Smooth muscle cell (in vitro differentiated cells): ENCODE data around the gene DGKH. TPM values are rescaled to one million over a fixed set of nuclear protein-coding genes. Genes with fewer than 3 reads are reported as not detected.
"Not testable (repeated sequence)": the region's sequence is repeated elsewhere in the genome, so short reads cannot be mapped to it uniquely, and the experiment has no call there.

ENCODE experiments used
- DNase-seq: peaks from one replicate; lab custom pipeline; 2025; ENCODE audit not compliant: unreplicated experiment; lab: John Stamatoyannopoulos, UW
- H2AFZ ChIP-seq: fragments of 200-600 bp; sonication (generic); 2 replicates; pipeline ENCODE4 v1.6.0; 2016; ENCODE audit warnings: antibody characterized with exemption, low read depth, mild to moderate bottlenecking
- H3F3A ChIP-seq: fragments of 200-600 bp; sonication (generic); 2 replicates; pipeline ENCODE4 v1.6.0; 2017; ENCODE audit warnings: antibody characterized with exemption, low read depth
- H3K27ac ChIP-seq: fragments of 200-600 bp; sonication (generic); 2 replicates; pipeline ENCODE4 v1.5.1; 2016; ENCODE audit warnings: low read depth, mild to moderate bottlenecking
- H3K27me3 ChIP-seq: fragments of 200-600 bp; sonication (generic); 2 replicates; pipeline ENCODE4 v1.6.1; 2016; ENCODE audit warnings: low read depth, mild to moderate bottlenecking
- H3K36me3 ChIP-seq: fragments of 200-600 bp; sonication (generic); 2 replicates; pipeline ENCODE4 v1.5.1; 2016; ENCODE audit warnings: low read depth
- H3K4me1 ChIP-seq: fragments of 200-600 bp; sonication (generic); 2 replicates; pipeline ENCODE4 v1.5.1; 2016; ENCODE audit warnings: low read depth
- H3K4me2 ChIP-seq: fragments of 200-600 bp; sonication (generic); 2 replicates; pipeline ENCODE4 v1.6.0; 2016; ENCODE audit warnings: mild to moderate bottlenecking
- H3K4me3 ChIP-seq: fragments of 200-600 bp; sonication (generic); 2 replicates; pipeline ENCODE4 v1.5.1; 2016; ENCODE audit warnings: mild to moderate bottlenecking
- H3K79me2 ChIP-seq: fragments of 200-600 bp; sonication (generic); 2 replicates; pipeline ENCODE4 v1.6.0; 2016; ENCODE audit warnings: low read depth, mild to moderate bottlenecking
- H3K9ac ChIP-seq: fragments of 200-600 bp; sonication (generic); 2 replicates; pipeline ENCODE4 v1.6.0; 2016; ENCODE audit warnings: low read depth
- H3K9me3 ChIP-seq: fragments of 200-600 bp; sonication (generic); replicated peaks from 2 replicates; pipeline ENCODE4 v1.5.1; 2016; ENCODE audit warnings: low read depth
- H4K20me1 ChIP-seq: fragments of 200-600 bp; sonication (generic); 2 replicates; pipeline ENCODE4 v1.6.0; 2016; ENCODE audit warnings: low read depth
- CTCF ChIP-seq: fragments of 200-600 bp; sonication (generic); IDR thresholded peaks from 2 replicates; pipeline ENCODE4 v1.5.1; 2017; ENCODE audit warnings: borderline replicate concordance, mild to moderate bottlenecking, antibody characterized with exemption; ENCODE audit not compliant: insufficient read depth, poor library complexity, severe bottlenecking
- WGBS: methylation state at CpG from one replicate; pipeline ENCODE4 v1.1.7; 2016; ENCODE audit warnings: low lambda C conversion rate; 5-methylcytosine and 5-hydroxymethylcytosine counted together
- polyA plus RNA-seq: library from polyadenylated mRNA; unstranded; fragments of >200 nt; fragmentation: Nextera tagmentation; extraction: Ambion mirVana; gene quantifications from 2 replicates; pipeline ENCODE4 v1.2.1, GENCODE V29; 2016
- total RNA-seq: library from RNA; depleted of rRNA; stranded (reverse); fragments of >200 nt; gene quantifications from 2 replicates; pipeline ENCODE4 v1.2.3, GENCODE V29; 2014

The DGKH gene
- total and polyA plus RNA-seq, 2 experiments from 2014 or later = 1.3 to 6.8 TPM

GRCh38 chr13:42155251-42155650 is 106.8 kb downstream of the DGKH start:
- no peaks in the 10 kb centered on the region for H3K9me3 ChIP-seq
- WGBS = 84% methylated on average over 3 of the region's 3 CpGs
- H3K4me2 ChIP-seq = no peak overlapping the region
- TF ChIP-seq CTCF = no peak
- no peak overlapping the region for H3K27ac ChIP-seq
- H3K79me2 ChIP-seq = no peaks in the 10 kb centered on the region
- no peak overlapping the region for H3K4me3 ChIP-seq
- H3K9ac ChIP-seq = no peak overlapping the region
- no peak overlapping the region for H2AFZ ChIP-seq
- H4K20me1 ChIP-seq = no peaks in the 10 kb centered on the region
- H3K27me3 ChIP-seq = no peaks in the 10 kb centered on the region
- H3F3A ChIP-seq = no peaks in the 10 kb centered on the region
- peaks cover 6% of the 10 kb centered on the region for H3K36me3 ChIP-seq
- H3K4me1 ChIP-seq = peaks cover 13% of the 10 kb centered on the region
- no peak for DNase-seq

- DNase-seq, H3K4me2 ChIP-seq, H3K27me3 ChIP-seq, H3K79me2 ChIP-seq, H3K9ac ChIP-seq, H3K4me3 ChIP-seq, H3K27ac ChIP-seq, H2AFZ ChIP-seq, H3K4me1 ChIP-seq, H3K36me3 ChIP-seq, H3F3A ChIP-seq, H3K9me3 ChIP-seq, H4K20me1 ChIP-seq: not testable (repeated sequence)
- 87% methylated on average over 2 of the region's 2 CpGs for WGBS
These were observed 114.9 kb downstream of the DGKH start for GRCh38 chr13:42163338-42163737.

- not testable (repeated sequence) for H3K4me3 ChIP-seq, H3K27ac ChIP-seq, H3K9ac ChIP-seq, H4K20me1 ChIP-seq, H3K27me3 ChIP-seq, H3K36me3 ChIP-seq, H3K4me1 ChIP-seq, H3F3A ChIP-seq, H3K79me2 ChIP-seq, H3K9me3 ChIP-seq, H3K4me2 ChIP-seq, H2AFZ ChIP-seq, DNase-seq
These were observed 115.5 kb downstream of the DGKH start for GRCh38 chr13:42163910-42164309.

- H3K36me3 ChIP-seq = no peaks in the 10 kb centered on the region
- H3K79me2 ChIP-seq = no peaks in the 10 kb centered on the region
- no peaks in the 10 kb centered on the region for H3K27me3 ChIP-seq
- no peak overlapping the region for H2AFZ ChIP-seq
- 85% methylated on average over 3 of the region's 3 CpGs for WGBS
- no peak overlapping the region for H3K4me3 ChIP-seq
- H3K9ac ChIP-seq = no peak overlapping the region
- H3F3A ChIP-seq = no peaks in the 10 kb centered on the region
- H3K27ac ChIP-seq = no peak overlapping the region
- no peaks in the 10 kb centered on the region for H4K20me1 ChIP-seq
- no peak for TF ChIP-seq CTCF
- H3K9me3 ChIP-seq = no peaks in the 10 kb centered on the region
- H3K4me2 ChIP-seq = no peak overlapping the region
- no peak for DNase-seq
- no peaks in the 10 kb centered on the region for H3K4me1 ChIP-seq
These were observed 116.2 kb downstream of the DGKH start for GRCh38 chr13:42164557-42165125.

- WGBS = 96% methylated on average over 4 of the region's 4 CpGs
These were observed 120.0 kb downstream of the DGKH start for GRCh38 chr13:42168496-42168895.

More at GRCh38 chr13:42168496-42168895, 120.0 kb downstream of the DGKH start:
- Histone ChIP-seq H3K27me3 (no peaks in the 10 kb centered on the region), H3K36me3 (no peaks in the 10 kb centered on the region), H3F3A (no peaks in the 10 kb centered on the region), H2AFZ (no peak overlapping the region), H3K4me1 (peaks cover 8% of the 10 kb centered on the region), H3K27ac (no peak overlapping the region), H3K9ac (no peak overlapping the region), H3K4me3 (no peak overlapping the region), H3K9me3 (no peaks in the 10 kb centered on the region), H3K79me2 (no peaks in the 10 kb centered on the region), H4K20me1 (no peaks in the 10 kb centered on the region), H3K4me2 (no peak overlapping the region)
- no peak for TF ChIP-seq CTCF
- no peak for DNase-seq
